Dermis lymphatic vessel endothelial cell (primary cell): ENCODE data around the gene MGP. TPM values are rescaled to one million over a fixed set of nuclear protein-coding genes. Genes with fewer than 3 reads are reported as not detected.

Source experiments
- total RNA-seq: library from RNA; depleted of rRNA; stranded (reverse); fragments of >200 nt; gene quantifications from 2 replicates; pipeline ENCODE4 v1.2.1, GENCODE V29; 2014

Gene MGP
- 193 and 280 TPM in 2 replicates for total RNA-seq

DNA sequence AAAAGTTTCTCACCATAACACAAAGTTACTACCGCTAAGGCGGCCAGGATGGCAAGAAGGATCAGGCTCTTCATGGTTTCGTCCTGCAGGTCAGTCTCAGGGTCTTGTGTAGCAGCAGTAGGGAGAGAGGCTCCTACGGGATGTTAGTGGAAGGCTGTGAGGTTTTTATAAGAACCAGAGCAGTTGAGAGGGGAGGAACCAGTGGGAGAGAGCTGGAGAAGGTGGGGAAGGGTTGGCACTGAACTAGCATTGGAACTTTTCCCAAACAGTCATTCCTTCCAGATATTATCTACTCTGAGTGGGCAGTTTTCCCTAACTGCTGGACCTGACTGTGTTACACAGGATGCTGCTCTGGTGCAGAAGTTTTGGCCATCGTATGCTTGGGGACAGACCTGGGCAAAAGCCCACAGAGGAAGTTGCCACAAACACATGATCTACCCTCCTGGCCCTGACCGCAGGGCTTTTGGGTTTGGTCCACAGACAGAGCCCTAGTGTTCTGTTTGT lies at the start of gene MGP:
Gene MGP (minus strand): TSS at position 137 of the 504 bp plus-strand sequence. CDS start 63 bp downstream, at position 74.

DNA sequence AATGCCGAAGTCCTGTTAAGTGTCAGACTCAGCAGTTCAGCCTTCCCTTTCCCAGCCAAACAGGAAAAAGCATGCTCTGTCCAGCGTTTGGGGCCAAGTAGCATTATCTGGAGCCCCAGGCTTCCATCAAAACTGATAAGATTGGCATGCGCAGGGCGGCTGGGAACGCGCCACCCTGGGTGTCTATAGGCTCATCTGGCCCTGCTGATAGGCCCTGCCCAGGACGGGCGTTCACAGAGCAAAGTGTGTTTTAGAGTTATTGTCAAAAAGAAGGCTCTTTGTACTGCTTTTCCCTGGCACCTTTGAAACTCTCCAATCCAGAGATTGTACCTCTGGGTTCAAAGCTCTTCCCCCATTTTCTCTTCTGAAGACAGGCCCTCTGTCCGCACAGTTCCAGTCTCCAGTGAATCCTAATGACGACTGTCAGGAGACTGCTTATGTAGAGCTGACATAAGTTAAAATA lies 42.2 kb downstream of the MGP start, which contains the start of gene ART4:
Gene ART4 (minus strand): TSS at position 102 of the 463 bp plus-strand sequence. CDS start 413 bp downstream, outside the sequence.

Other genes starting within 250 kb of the MGP start
- not detected in 2 replicates for gene GUCY2C, start 189.3 kb downstream of the MGP start, total RNA-seq
- gene WBP11, start 82.4 kb downstream of the MGP start, total RNA-seq, result 18.0 and 19.5 TPM in 2 replicates
- gene C12orf60, start 82.2 kb downstream of the MGP start, total RNA-seq, result 1.2 and 1.3 TPM in 2 replicates
- 1.8 and 2.1 TPM in 2 replicates for gene SMCO3, start 71.7 kb downstream of the MGP start, total RNA-seq
- 54.1 and 80.9 TPM in 2 replicates for gene ART4, start 42.3 kb downstream of the MGP start, total RNA-seq
- under 0.01 TPM in 1 of 2 replicates, not detected in the other for gene ERP27, start 52.7 kb upstream of the MGP start, total RNA-seq
- gene ARHGDIB, start 75.7 kb upstream of the MGP start, total RNA-seq, result 10.5 and 35.4 TPM in 2 replicates
- gene PDE6H, start 87.2 kb upstream of the MGP start, total RNA-seq, result not detected in 2 replicates